Pulmonary artery endothelial cell (primary cell): ENCODE data around the gene ASMTL. TPM values are rescaled to one million over a fixed set of nuclear protein-coding genes. Genes with fewer than 3 reads are reported as not detected.
A peak's percentile ranks its signal among the peaks of the same experiment; 100 is the strongest.
"Not testable (repeated sequence)": the region's sequence is repeated elsewhere in the genome, so short reads cannot be mapped to it uniquely, and the experiment has no call there.

Experiments
- DNase-seq: peaks from one replicate; pipeline ENCODE4 v3.0.0-alpha.2; 2011; ENCODE audit warnings: low read depth, low spot score
- total RNA-seq: library from RNA; depleted of rRNA; stranded (reverse); fragments of >200 nt; gene quantifications from 2 replicates; pipeline ENCODE4 v1.2.3, GENCODE V29; 2014

The ASMTL gene
- total RNA-seq = 8.9 and 25.5 TPM in 2 replicates

DNA sequence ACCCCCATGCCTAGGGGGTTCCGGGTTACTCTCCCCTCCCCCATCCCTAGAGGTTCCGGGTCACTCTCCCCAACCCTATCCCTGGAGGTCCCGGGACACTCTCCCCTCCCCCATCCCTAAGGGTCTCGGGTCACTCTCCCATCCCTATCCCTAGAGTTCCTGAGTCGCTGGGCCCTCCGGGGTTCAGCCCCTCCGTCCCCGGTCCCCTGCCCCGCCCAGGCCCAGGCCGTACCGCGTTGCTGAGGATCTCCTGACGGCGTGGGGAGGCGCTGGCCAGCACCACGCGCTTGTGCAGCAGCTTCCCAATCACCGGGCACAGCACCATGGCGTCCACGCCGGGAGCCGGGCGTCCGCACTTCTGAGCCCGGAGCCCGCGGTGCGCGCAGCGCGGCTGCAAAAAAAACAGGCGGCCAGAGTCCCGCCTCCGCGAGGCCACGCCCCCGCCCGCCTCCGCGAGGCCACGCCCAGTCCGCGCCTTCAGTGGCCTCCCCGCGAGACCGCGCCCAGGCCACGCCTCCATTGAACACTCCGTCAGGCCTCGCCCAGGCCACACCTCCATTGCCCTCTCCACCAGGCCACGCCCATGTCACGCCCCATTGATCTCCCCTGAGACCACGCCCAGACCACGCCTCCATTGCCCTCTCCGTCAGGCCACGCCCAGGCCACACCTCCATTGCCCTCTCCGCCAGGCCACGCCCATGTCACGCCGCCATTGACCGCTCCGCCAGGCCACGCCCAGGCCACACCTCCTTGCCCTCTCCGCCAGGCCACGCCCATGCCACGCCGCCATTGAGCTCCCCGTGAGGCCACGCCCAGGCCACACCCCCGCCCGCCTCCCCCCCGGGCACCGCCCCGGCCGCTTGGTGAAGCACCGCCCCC lies at the start of gene ASMTL:
TSS of gene ASMTL (minus strand) at position 394 of the 879 bp plus-strand sequence. CDS start at position 325, 69 bp downstream.
- peak; percentile 94 for DNase-seq

- no peak for DNase-seq
Measured at GRCh38 chrX:1502241-1502640, 49.5 kb upstream of the ASMTL start.

DNA sequence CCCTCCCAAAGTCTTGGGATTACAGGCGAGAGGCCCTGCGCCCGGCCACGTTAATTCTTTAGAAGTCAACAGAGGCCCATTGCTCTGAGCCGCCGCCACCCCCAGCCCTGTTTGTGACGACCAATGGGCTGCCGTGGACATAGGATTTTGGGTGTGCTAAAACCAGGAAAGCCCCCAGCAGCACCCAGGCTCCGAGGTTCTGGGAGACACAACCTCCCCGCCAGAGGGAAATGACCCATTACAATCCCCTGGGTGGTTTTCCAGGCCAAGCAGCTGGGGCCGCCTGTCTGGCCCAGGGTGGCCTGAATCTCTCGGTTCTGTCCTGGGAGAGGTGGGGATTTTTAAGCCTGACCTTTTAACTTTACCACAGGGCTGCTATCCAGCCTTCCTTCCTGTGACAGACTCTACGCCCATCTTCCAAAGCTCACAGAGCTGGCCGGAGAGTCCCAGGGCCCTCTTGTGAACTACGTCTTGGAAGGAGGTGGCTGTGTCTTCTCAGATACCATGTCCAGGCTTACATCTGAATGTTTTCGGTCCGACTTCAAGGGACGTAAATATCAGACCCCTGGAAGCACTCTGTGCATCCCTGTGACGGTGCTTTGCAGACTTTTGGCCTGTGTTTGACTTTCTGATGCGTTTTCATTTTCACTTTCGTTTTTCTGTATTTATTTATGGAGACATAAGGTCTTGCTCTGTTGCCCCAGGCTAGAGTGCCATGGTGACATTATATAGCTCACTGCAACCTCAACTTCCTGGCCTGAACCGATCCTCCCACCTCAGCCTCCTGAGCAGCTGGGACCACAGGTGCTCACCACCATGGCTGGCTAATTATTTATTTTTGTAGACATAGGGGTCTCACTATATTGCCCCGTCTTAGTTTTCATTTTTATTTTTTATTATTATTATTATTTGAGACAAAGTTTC lies 48.3 kb upstream of the ASMTL start:
- no peak for DNase-seq

- no peak for DNase-seq
Measured at GRCh38 chrX:1496076-1496475, 43.4 kb upstream of the ASMTL start.

DNA sequence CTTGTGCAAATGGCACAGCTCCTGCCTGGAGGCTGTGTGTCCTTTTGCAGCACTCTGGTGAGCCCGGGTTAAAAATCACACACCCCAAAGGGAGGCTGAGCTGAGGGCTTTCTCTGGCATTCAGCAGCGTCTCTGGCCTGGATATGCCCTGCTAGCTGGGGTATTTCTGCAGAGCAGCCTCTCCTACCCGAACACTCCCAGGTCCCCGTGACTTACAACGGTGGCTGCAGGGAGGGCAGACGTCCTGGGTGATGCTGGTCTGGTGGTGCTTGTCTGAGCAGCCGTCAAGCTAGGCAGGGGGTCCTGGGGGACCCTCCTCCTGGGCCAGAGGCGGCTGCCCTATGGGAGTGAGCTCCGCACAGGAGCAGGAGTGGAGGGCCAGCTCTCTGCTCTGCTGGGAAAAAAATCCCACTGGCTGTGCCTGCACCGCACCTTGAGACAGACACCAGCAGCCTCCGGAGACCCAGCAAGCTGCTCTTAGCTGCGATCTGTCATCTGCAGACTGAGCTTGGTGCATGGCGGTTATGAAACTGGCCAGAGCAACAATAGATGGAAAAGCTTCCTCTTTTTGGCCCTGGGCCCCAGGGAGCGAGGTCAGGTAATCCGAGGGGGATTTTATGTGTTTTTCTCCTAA lies 41.3 kb upstream of the ASMTL start:
- no peak for DNase-seq

DNA sequence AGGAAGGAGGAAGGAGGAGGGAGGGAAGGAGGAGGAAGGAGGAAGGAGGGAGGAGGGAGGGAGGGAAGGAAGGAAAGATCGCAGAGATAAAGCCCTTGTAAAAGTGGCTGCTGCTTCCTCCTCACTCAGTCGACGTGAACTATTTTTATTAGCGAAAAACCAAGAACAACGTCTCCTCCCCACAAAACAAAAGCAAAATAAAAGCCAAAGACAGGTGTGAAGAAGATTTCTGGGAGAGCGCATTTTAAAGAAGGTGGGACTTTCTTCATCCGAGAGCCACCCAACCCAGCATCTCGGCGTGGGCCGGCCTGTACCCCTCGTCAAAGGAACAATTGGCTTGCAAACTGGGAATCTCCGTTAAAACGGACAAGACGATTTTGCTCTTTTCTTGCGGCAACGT lies 40.7 kb upstream of the ASMTL start:
- no peak for DNase-seq

DNA sequence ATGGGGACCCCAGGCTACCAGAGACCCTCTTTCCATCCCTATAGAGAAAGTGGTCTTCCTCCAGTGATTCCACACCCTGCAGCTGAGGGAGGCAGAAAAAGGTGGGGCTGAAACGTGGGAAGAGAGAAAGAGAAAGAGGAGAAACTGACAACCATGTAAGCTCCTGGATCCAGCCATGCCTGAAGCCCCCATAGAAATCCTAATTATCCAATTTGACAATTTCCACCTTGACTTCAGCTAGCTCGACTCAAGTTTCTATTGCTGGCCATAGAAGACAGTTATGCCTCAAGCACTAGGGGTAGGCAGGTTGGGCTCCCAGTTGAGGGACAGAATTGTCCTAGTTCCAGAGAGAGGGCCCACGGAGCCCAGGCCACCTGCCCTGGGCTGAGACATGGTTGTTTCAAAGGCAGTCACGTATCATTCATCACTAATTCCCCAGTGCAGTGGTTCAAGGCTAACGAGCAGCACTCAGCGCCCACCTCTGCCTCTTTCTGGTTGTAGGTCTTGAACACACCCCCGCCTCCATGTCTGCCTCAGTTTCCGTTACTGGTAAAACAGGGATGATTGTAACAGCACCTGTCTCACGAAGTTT lies 39.8 kb upstream of the ASMTL start:
- no peak for DNase-seq

- no peak for DNase-seq
Measured at GRCh38 chrX:1491851-1492349, 39.2 kb upstream of the ASMTL start.

GRCh38 chrX:1491248-1491647 lies 38.5 kb upstream of the ASMTL start:
- DNase-seq = not testable (repeated sequence)

DNA sequence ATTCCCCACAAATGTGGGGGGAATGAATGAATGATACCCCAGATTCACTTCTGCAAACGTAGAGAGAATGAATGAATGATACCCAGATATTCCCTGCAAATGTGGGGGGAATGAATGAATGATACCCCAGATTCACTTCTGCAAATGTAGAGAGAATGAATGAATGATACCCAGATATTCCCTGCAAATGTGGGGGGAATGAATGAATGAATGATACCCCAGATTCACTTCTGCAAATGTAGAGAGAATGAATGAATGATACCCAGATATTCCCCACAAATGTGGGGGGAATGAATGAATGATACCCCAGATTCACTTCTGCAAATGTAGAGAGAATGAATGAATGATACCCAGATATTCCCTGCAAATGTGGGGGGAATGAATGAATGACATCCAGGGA lies 38.0 kb upstream of the ASMTL start:
- DNase-seq = not testable (repeated sequence)

- DNase-seq = not testable (repeated sequence)
Measured at GRCh38 chrX:1489354-1489753, 36.6 kb upstream of the ASMTL start.

GRCh38 chrX:1488745-1489144 lies 36.0 kb upstream of the ASMTL start:
- DNase-seq = no peak

- DNase-seq = no peak
Measured at GRCh38 chrX:1488141-1488540, 35.4 kb upstream of the ASMTL start.

- DNase-seq = no peak
Measured at GRCh38 chrX:1487401-1487800, 34.7 kb upstream of the ASMTL start.

DNA sequence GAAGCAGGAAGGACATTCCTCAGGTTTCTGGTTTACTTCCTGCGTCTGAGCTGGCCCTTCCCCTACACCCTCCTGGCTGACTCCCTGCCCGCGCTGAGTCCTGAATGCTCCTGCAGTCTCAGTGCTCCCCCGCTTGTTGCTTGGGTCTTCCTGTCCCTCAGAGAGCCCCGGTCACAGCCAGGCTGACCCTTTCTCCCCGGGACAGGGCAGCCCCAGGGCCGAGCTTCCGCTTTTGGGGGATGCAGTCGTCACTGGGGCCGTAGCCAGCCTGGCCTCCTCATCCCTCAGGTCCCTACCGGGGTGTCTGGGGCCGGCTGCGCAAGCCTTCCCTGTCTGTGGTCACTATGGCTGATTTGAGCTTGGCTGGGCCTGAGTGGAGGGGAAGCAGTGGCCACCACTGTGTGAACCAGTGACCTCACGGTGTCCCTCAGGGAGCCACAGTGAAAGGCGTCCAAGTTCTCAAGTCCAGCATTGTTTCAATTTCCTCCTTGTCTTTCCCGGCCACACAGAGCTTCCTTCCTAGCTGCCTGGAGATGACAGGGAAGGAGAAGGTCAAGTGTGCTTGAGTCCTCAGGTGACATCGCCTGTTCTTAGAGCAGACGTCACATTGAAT lies 34.1 kb upstream of the ASMTL start:
- no peak for DNase-seq

GRCh38 chrX:1486177-1486576 lies 33.5 kb upstream of the ASMTL start:
- DNase-seq = no peak

DNA sequence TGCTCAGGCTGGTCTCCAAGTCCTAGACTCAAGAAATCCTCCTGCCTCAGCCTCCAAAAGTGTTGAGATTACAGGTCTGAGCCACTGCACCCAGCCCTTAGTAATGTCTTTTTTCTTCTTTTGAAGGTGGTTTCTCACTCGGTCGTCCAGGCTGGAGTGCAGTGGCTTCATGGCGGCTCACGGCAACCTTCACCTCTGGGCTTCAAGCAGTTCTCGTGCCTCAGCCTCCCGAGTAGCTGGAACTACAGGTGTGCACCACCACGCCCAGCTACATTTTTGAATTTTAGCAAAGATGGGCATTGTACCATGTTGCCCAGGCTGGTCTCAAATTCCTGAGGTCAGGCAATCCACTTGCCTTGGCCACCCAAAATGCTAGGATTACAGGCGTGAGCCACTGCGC lies 32.3 kb upstream of the ASMTL start:
- DNase-seq = no peak

DNA sequence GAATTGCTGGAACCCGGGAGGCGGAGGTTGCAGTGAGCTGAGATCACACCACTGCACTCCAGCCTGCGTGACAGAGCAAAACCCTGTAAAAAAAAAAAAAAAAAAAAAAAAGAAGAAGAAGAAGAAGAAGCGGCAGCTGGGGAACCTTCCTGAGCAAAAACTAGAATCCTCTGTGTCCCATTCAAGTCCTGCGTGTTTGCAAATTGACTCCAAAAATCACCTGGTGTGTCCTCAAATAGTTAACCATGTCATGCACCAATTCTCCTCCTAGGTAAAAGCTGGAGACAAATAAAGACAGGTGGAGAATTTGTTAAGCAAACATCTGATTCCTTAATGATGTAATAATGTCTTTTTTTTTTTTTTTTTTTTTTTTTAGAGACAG lies 31.9 kb upstream of the ASMTL start:
- DNase-seq = no peak

- no peak for DNase-seq
Measured at GRCh38 chrX:1483843-1484637, 31.3 kb upstream of the ASMTL start.

GRCh38 chrX:1482530-1482928 lies 29.8 kb upstream of the ASMTL start:
- DNase-seq = not testable (repeated sequence)
